ENCODE measurements around the gene PUS1.

The PUS1 gene

GRCh38 chr12:131988054-131988796 lies 59.1 kb downstream of the PUS1 start:
- H3K27ac Mint-ChIP-seq = no peak overlapping the region
- ATAC-seq (replicated peaks) (no peak), DNase-seq (no peak)
- H3K4me1 Mint-ChIP-seq = peaks cover 0 to 3% of the 10 kb centered on the region in 2 donors
- H3K9me3 Mint-ChIP-seq = no peaks in the 10 kb centered on the region
- H3K4me3 Mint-ChIP-seq = no peak overlapping the region
- no peaks in the 10 kb centered on the region for H3K27me3 Mint-ChIP-seq
- H3K36me3 Mint-ChIP-seq = peaks cover 55% of the 10 kb centered on the region in 2 donors

DNA sequence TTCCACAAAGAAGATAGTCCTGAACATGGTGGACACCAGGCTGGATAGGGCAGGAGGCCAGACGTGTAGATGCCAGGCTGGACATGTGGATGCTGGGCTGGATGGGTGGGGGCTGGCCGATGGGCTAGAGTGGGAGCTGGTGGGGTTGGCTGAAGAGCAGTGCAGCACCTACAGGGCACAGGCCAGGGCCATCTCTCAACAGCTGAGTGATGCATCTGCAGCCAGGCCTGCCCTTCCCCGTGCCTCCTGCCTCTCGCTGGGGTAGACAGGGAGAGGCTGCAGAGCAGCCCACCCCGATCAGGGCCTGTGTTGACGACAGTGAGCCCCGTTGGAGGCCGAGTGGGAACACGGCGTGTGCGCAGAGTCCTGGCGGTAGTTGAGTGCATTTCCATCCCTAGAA lies 59.9 kb downstream of the PUS1 start:
- no peak overlapping the region for H3K27ac Mint-ChIP-seq
- no peaks in the 10 kb centered on the region for H3K9me3 Mint-ChIP-seq
- H3K4me3 Mint-ChIP-seq = no peak overlapping the region
- peaks cover 62 to 63% of the 10 kb centered on the region in 2 donors for H3K36me3 Mint-ChIP-seq
- no peaks in the 10 kb centered on the region for H3K27me3 Mint-ChIP-seq
- DNase-seq (no peak), ATAC-seq (replicated peaks) (no peak)
- peaks cover 0 to 5% of the 10 kb centered on the region in 2 donors for H3K4me1 Mint-ChIP-seq

- no peak overlapping the region for H3K27ac Mint-ChIP-seq
- H3K9me3 Mint-ChIP-seq = no peaks in the 10 kb centered on the region
- no peak overlapping the region for H3K4me3 Mint-ChIP-seq
- H3K4me1 Mint-ChIP-seq = peaks cover 0 to 8% of the 10 kb centered on the region in 2 donors
- ATAC-seq (replicated peaks) (no peak), DNase-seq (no peak)
- peaks cover 64 to 75% of the 10 kb centered on the region in 2 donors for H3K36me3 Mint-ChIP-seq
- no peaks in the 10 kb centered on the region for H3K27me3 Mint-ChIP-seq
Observed at GRCh38 chr12:131990066-131990979, 61.2 kb downstream of the PUS1 start.

GRCh38 chr12:131990980-131991305 lies 61.9 kb downstream of the PUS1 start:
- DNase-seq = no peak
- H3K27me3 Mint-ChIP-seq = no peaks in the 10 kb centered on the region
- peaks cover 64 to 75% of the 10 kb centered on the region in 2 donors for H3K36me3 Mint-ChIP-seq
- ATAC-seq (replicated peaks) = no peak
- no peaks in the 10 kb centered on the region for H3K9me3 Mint-ChIP-seq
- H3K27ac Mint-ChIP-seq = no peak overlapping the region
- no peak overlapping the region for H3K4me3 Mint-ChIP-seq
- peaks cover 0 to 8% of the 10 kb centered on the region in 2 donors for H3K4me1 Mint-ChIP-seq

- Mint-ChIP-seq H3K27me3 (no peaks in the 10 kb centered on the region), H3K9me3 (no peaks in the 10 kb centered on the region), H3K36me3 (peaks cover 62 to 70% of the 10 kb centered on the region in 2 donors), H3K4me1 (peaks cover 0 to 8% of the 10 kb centered on the region in 2 donors), H3K27ac (no peak overlapping the region), H3K4me3 (no peak overlapping the region)
- DNase-seq (no peak), ATAC-seq (replicated peaks) (no peak)
Observed at GRCh38 chr12:131991816-131992430, 62.8 kb downstream of the PUS1 start.

GRCh38 chr12:131994589-131994988 lies 65.5 kb downstream of the PUS1 start:
- Mint-ChIP-seq H3K27me3 (no peaks in the 10 kb centered on the region), H3K36me3 (peaks cover 51 to 59% of the 10 kb centered on the region in 2 donors), H3K9me3 (no peaks in the 10 kb centered on the region), H3K4me1 (peaks cover 0 to 5% of the 10 kb centered on the region in 2 donors), H3K4me3 (no peak overlapping the region), H3K27ac (no peak overlapping the region)
- no peak for ATAC-seq (replicated peaks)
- no peak for DNase-seq

All from stimulated activated naive B cell treated with anti-CD40 and anti-IgM and Interleukin-4, amounts not matched to agents 10 μg/mL and 1 μg/mL and 100 μg/mL, for 72 hours (primary cell).